ENCODE measurements around the gene DNLZ. TPM values are rescaled to one million over a fixed set of nuclear protein-coding genes. Genes with fewer than 3 reads are reported as not detected.
A peak's percentile ranks its signal among the peaks of the same experiment; 100 is the strongest.

The DNLZ gene
- total RNA-seq, 4 donors from 2014 or later, result 1.8 to 31.1 (median 19.7) TPM

DNA sequence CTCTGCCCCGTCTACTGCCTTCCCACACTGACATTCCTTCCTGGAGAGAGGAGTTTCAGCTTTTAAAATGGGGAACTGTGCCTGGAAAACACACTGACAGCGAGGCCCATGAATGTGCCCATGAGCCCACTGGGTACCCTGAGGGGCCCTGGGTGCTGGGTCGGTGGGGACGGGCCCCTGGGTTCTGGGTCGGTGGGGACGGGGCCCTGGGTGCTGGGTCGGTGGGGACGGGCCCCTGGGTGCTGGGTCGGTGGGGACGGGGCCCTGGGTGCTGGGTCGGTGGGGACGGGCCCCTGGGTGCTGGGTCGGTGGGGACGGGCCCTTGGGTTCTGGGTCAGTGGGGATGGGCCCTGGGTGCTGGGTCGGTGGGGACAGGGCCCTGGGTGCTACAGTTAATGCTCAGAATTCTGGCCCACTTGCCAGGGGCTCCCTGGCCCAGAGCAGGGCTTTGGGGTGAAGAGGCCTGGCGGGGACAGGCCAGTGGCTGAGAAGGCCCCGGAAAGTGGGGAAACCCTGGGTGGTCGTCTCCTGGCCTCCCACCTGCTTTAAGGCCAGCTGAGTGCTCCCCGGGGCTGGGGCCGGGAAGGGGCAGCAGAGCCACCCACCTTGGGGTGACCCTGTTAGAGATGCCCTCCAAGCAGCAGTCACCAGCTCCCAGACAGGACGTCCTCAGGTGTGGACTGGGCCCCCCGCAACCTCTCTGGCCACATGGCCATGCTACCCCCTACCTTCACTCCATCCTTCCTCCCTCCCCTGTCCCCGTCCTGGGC is 33.7 kb downstream of the DNLZ start:
- intact Hi-C loops (cut with DNase I), result no loop called here
- H3K27me3 ChIP-seq, result peaks cover 0 to 23% (median 0%) of the 10 kb centered on the region in 4 donors
- DNase-seq, result no peak
- no peak for TF ChIP-seq CTCF (IDR thresholded peaks at IDR 0.05)
- no peak for TF ChIP-seq POLR2A (IDR thresholded peaks at IDR 0.05)
- no peak overlapping the region for H3K27ac ChIP-seq
- peaks cover 17 to 51% (median 22%) of the 10 kb centered on the region in 3 donors for H3K4me1 ChIP-seq
- 92 to 100% methylated on average over 1 to 5 of the region's 23 CpGs for WGBS, 2 donors
- no peaks in the 10 kb centered on the region for H3K36me3 ChIP-seq
- no peaks in the 10 kb centered on the region for H3K9me3 ChIP-seq
- H3K4me3 ChIP-seq, result no peak overlapping the region

- TF ChIP-seq CTCF (IDR thresholded peaks at IDR 0.05), result no peak
- TF ChIP-seq POLR2A (IDR thresholded peaks at IDR 0.05), result no peak
- Histone ChIP-seq H3K9me3 (no peaks in the 10 kb centered on the region), H3K27me3 (peaks cover 0 to 26% (median 0%) of the 10 kb centered on the region in 4 donors), H3K4me3 (peak overlapping the region in 2 of 4 donors; percentile 65 to 79), H3K4me1 (peaks cover 17 to 51% (median 22%) of the 10 kb centered on the region in 3 donors), H3K27ac (peak overlapping the region in 1 of 4 donors; percentile 87), H3K36me3 (no peaks in the 10 kb centered on the region)
- intact Hi-C loops (cut with DNase I), result no loop called here
- WGBS, 2 donors, result no CpG with 5 or more reads among the region's 19 CpGs
- DNase-seq, result no peak
These were observed 34.3 kb downstream of the DNLZ start for GRCh38 chr9:136329211-136329627.

- TF ChIP-seq CTCF (IDR thresholded peaks at IDR 0.05), result no peak
- TF ChIP-seq POLR2A (IDR thresholded peaks at IDR 0.05), result no peak
- peak overlapping the region; percentile 39 to 79 (median 57) for H3K4me3 ChIP-seq
- H3K27ac ChIP-seq, result peak overlapping the region in 3 of 4 donors; percentile 69 to 87 (median 82)
- whole genome bisulfite sequencing, 2 donors, result 30 to 71% methylated on average over 1 to 6 of the region's 15 CpGs
- H3K27me3 ChIP-seq, result peaks cover 0 to 29% (median 0%) of the 10 kb centered on the region in 4 donors
- intact Hi-C loops (cut with DNase I), result no loop called here
- no peak for DNase-seq
- no peaks in the 10 kb centered on the region for H3K9me3 ChIP-seq
- H3K4me1 ChIP-seq, result peaks cover 17 to 53% (median 22%) of the 10 kb centered on the region in 3 donors
- H3K36me3 ChIP-seq, result no peaks in the 10 kb centered on the region
These were observed 34.9 kb downstream of the DNLZ start for GRCh38 chr9:136328622-136329041.

DNA sequence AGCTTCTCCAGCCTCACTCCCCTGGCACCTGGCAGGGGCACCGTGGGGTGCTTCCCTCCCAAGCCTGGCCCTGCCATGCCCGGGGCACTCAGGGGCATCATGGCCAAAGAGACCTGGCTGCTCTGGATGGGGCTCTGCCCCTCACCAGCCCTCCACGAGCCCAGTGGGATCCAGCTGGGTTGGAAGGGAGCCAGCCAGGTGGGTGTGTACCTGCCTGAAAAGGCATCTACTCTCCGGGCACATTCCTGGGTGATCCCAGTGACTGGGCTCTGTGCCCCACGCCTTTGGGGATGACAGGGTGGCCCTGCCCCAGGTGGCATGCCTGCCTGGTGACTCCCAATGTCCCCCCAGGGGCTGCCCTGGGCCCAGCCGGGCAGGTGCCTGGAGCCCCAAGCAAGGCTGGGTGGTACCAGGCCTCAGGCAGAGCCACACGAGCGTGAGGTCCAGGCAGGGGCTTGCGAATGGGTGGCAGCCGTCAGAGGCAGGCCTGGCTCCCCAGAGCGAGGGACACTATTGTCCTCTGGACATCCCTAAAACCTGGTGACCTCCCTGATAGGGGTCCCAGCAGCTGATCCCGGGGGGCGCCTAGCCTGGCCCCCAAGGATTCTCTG is 35.4 kb downstream of the DNLZ start:
- Histone ChIP-seq H3K27ac (peak overlapping the region; percentile 66 to 87 (median 76)), H3K4me1 (peaks cover 17 to 58% (median 22%) of the 10 kb centered on the region in 3 donors), H3K27me3 (peaks cover 0 to 33% (median 0%) of the 10 kb centered on the region in 4 donors), H3K36me3 (no peaks in the 10 kb centered on the region), H3K4me3 (peak overlapping the region; percentile 39 to 79 (median 57)), H3K9me3 (no peaks in the 10 kb centered on the region)
- DNase-seq, result no peak
- whole genome bisulfite sequencing, 2 donors, result no CpG with 5 or more reads among the region's 13 CpGs
- TF ChIP-seq POLR2A (IDR thresholded peaks at IDR 0.05), result no peak
- no peak for TF ChIP-seq CTCF (IDR thresholded peaks at IDR 0.05)
- intact Hi-C loops (cut with DNase I), result no loop called here
